Spleen (tissue), 11 donors: Measurements from ENCODE around the gene TNFRSF13B. TPM values are rescaled to one million over a fixed set of nuclear protein-coding genes. Genes with fewer than 3 reads are reported as not detected.

ENCODE experiments used
- DNase-seq: peaks from one replicate; pipeline ENCODE4 v3.0.0-alpha.2; 2020
- H3K27ac ChIP-seq, 8 donors: fragments of 200-600 bp; sonication (generic) in 7 of 8; 1 replicate in 4 of 8; 2 replicates in 4 of 8; pipeline versions ENCODE4 v1.5.0 to v1.8.0; 2016 to 2021; ENCODE audit warnings: inconsistent platforms in 4 of 8, mild to moderate bottlenecking in 4 of 8, moderate library complexity in 1 of 8
- H3K27me3 ChIP-seq, 7 donors: fragments of 200-600 bp; sonication (generic) in 6 of 7; replicated peaks in 1 of 7; 1 replicate in 4 of 7; 2 replicates in 3 of 7; pipeline versions ENCODE4 v1.5.0 to v1.8.0; 2016 to 2021; ENCODE audit warnings: inconsistent platforms in 3 of 7, mild to moderate bottlenecking in 1 of 7
- H3K36me3 ChIP-seq, 6 donors: fragments of 200-600 bp; sonication (generic) in 5 of 6; 1 replicate in 4 of 6; 2 replicates in 2 of 6; pipeline versions ENCODE4 v1.5.0 to v1.8.0; 2016 to 2021; ENCODE audit warnings: inconsistent platforms in 2 of 6
- H3K4me1 ChIP-seq, 6 donors: fragments of 200-600 bp; sonication (generic) in 5 of 6; 1 replicate in 3 of 6; 2 replicates in 3 of 6; pipeline versions ENCODE4 v1.5.0 to v1.8.0; 2016 to 2021; ENCODE audit warnings: inconsistent platforms in 3 of 6
- H3K4me3 ChIP-seq, 8 donors: fragments of 200-600 bp; sonication (generic) in 7 of 8; 1 replicate in 4 of 8; 2 replicates in 4 of 8; pipeline versions ENCODE4 v1.5.0 to v1.8.0; 2016 to 2021; ENCODE audit warnings: inconsistent platforms in 4 of 8, mild to moderate bottlenecking in 4 of 8, moderate library complexity in 2 of 8
- H3K9me3 ChIP-seq, 8 donors: fragments of 200-600 bp; sonication (generic) in 7 of 8; 1 replicate in 4 of 8; 2 replicates in 4 of 8; pipeline versions ENCODE4 v1.5.0 to v1.8.0; 2016 to 2021; ENCODE audit warnings: inconsistent platforms in 4 of 8
- CTCF ChIP-seq, 11 experiments: fragments of 200-600 bp in 7 of 11; fragments of 450-650 bp in 4 of 11; sonication (generic) in 4 of 11; IDR thresholded peaks in 8 of 11; conservative IDR thresholded peaks in 3 of 11; 1 replicate in 7 of 11; 2 replicates in 4 of 11; pipeline versions ENCODE4 v1.4.0 to v1.8.0; 2016 to 2021; ENCODE audit warnings: antibody characterized with exemption in 11 of 11, inconsistent platforms in 4 of 11, mild to moderate bottlenecking in 1 of 11
- POLR2A ChIP-seq, 3 donors: fragments of 450-650 bp; IDR thresholded peaks; one replicate each; pipeline ENCODE4 v1.5.1; 2017; ENCODE audit warnings: antibody characterized with exemption in 3 of 3, mild to moderate bottlenecking in 1 of 3
- POLR2AphosphoS5 ChIP-seq, 3 donors: sonication (generic); formaldehyde crosslinking; IDR thresholded peaks; one replicate each; pipeline ENCODE4 v1.5.1; 2017; ENCODE audit warnings: antibody characterized with exemption in 3 of 3
- WGBS, 5 donors: extraction: QIAGEN DNeasy Blood & Tissue Kit in 3 of 5; methylation state at CpG; one replicate each; pipeline versions ENCODE4 v1.1.5 to v1.1.7; 2013 to 2018; 5-methylcytosine and 5-hydroxymethylcytosine counted together
- intact Hi-C: fragments of 100-400 bp; cut with DNase I; formaldehyde crosslinking; loops from one replicate; pipeline ENCODE4 v1.15.0; 2023; ENCODE audit warnings: low total_unique reads
- polyA plus RNA-seq, 3 donors: library from polyadenylated mRNA; stranded (reverse); fragments of 200-250 nt; gene quantifications; one replicate each; pipeline ENCODE4 v1.2.1, GENCODE V29; 2013
- total RNA-seq, 7 donors: library from RNA; depleted of rRNA in 3 of 7; stranded (reverse); fragments of >200 nt in 3 of 7; fragmentation: NEBNext Ultra II Directional in 4 of 7; extraction: Animal tissue kit (Norgen Biotek cat#: 25700) in 4 of 7; gene quantifications; one replicate each; pipeline versions ENCODE4 v1.1.0 to v1.2.1, GENCODE V29; 2016 to 2021
- donor health status: healthy with polysubstance abuse.
- donor health status: DM: no; HTN: no; CAD: no; lungs with moderate emphysema.
- donor health status: DM: no; HTN: no; CAD: no.
- donor health status: Bipolar disorder and iron deficiency.
- donor health status: healthy.
- donor health status: DM: no; HTN: no; CAD: no.
- donor health status: DM: yes; HTN: yes; CAD: no.

TNFRSF13B gene
- total and polyA plus RNA-seq, 10 donors, result 25.1 to 142 (median 49.5) TPM

- H3K4me1 ChIP-seq, result no peaks in the 10 kb centered on the region
- H3K36me3 ChIP-seq, result peaks cover 0 to 22% (median 0%) of the 10 kb centered on the region in 6 donors
These were observed 43.4 kb downstream of the TNFRSF13B start for GRCh38 chr17:16928406-16929034.

GRCh38 chr17:16927641-16928321 is 44.1 kb downstream of the TNFRSF13B start:
- WGBS, 5 donors, result 81 to 85% (median 83%) methylated on average over 11 to 18 of the region's 18 CpGs
- no peaks in the 10 kb centered on the region for H3K9me3 ChIP-seq
- intact Hi-C loops, result no loop called here
- H3K4me3 ChIP-seq, result no peak overlapping the region
- H3K27ac ChIP-seq, result no peak overlapping the region
- DNase-seq, result peak; percentile 63
- TF ChIP-seq POLR2A (IDR thresholded peaks at IDR 0.05) (no peak), CTCF (IDR thresholded peaks at IDR 0.05 in 8 of 11, conservative IDR thresholded peaks at IDR 0.05 in 3 of 11) (no peak), POLR2AphosphoS5 (IDR thresholded peaks at IDR 0.05) (no peak)
- H3K27me3 ChIP-seq, result peaks cover 0 to 8% (median 0%) of the 10 kb centered on the region in 7 donors
- no peaks in the 10 kb centered on the region for H3K4me1 ChIP-seq
- peaks cover 0 to 22% (median 0%) of the 10 kb centered on the region in 6 donors for H3K36me3 ChIP-seq

More at GRCh38 chr17:16928406-16929034, 43.4 kb downstream of the TNFRSF13B start:
- 67 to 80% (median 76%) methylated on average over 7 to 8 of the region's 8 CpGs for WGBS, 5 donors
- Histone ChIP-seq H3K9me3 (no peaks in the 10 kb centered on the region), H3K27me3 (peaks cover 0 to 8% (median 0%) of the 10 kb centered on the region in 7 donors), H3K27ac (no peak overlapping the region), H3K4me3 (no peak overlapping the region)
- intact Hi-C loops, result no loop called here
- peak; percentile 52 for DNase-seq
- no peak for TF ChIP-seq POLR2AphosphoS5 (IDR thresholded peaks at IDR 0.05)
- TF ChIP-seq POLR2A (IDR thresholded peaks at IDR 0.05), result no peak
- TF ChIP-seq CTCF (IDR thresholded peaks at IDR 0.05 in 8 of 11, conservative IDR thresholded peaks at IDR 0.05 in 3 of 11), result no peak

GRCh38 chr17:16926571-16927451 is 45.1 kb downstream of the TNFRSF13B start:
- TF ChIP-seq CTCF (IDR thresholded peaks at IDR 0.05 in 8 of 11, conservative IDR thresholded peaks at IDR 0.05 in 3 of 11), result no peak
- TF ChIP-seq POLR2AphosphoS5 (IDR thresholded peaks at IDR 0.05), result no peak
- TF ChIP-seq POLR2A (IDR thresholded peaks at IDR 0.05), result no peak
- peak; percentile 68 for DNase-seq
- H3K4me1 ChIP-seq, result no peaks in the 10 kb centered on the region
- H3K27ac ChIP-seq, result no peak overlapping the region
- peaks cover 0 to 2% (median 0%) of the 10 kb centered on the region in 7 donors for H3K27me3 ChIP-seq
- no peak overlapping the region for H3K4me3 ChIP-seq
- intact Hi-C loops, result no loop called here
- peaks cover 0 to 22% (median 0%) of the 10 kb centered on the region in 6 donors for H3K36me3 ChIP-seq
- no peaks in the 10 kb centered on the region for H3K9me3 ChIP-seq
- WGBS, 5 donors, result 83 to 90% (median 85%) methylated on average over 9 to 18 of the region's 18 CpGs
